C1 segment of cervical spinal cord (tissue), 14 donors: ENCODE measurements around the gene SNORC.

Source experiments
- DNase-seq, 14 donors: peaks; one replicate each; lab custom pipeline; 2025; lab: John Stamatoyannopoulos, UW

The SNORC gene

GRCh38 chr2:232882505-232883115 lies 12.5 kb downstream of the SNORC start:
- DNase-seq, result no peak

- no peak for DNase-seq
Observed at GRCh38 chr2:232883116-232883721, 13.2 kb downstream of the SNORC start.

GRCh38 chr2:232884001-232884421 lies 13.9 kb downstream of the SNORC start:
- DNase-seq, result no peak

GRCh38 chr2:232884549-232885263 lies 14.6 kb downstream of the SNORC start:
- DNase-seq, result no peak

- DNase-seq, result no peak
Observed at GRCh38 chr2:232885264-232885961, 15.3 kb downstream of the SNORC start.

GRCh38 chr2:232886176-232886575 lies 16.1 kb downstream of the SNORC start:
- no peak for DNase-seq

- no peak for DNase-seq
Observed at GRCh38 chr2:232886632-232887031, 16.6 kb downstream of the SNORC start.

GRCh38 chr2:232887171-232887850 lies 17.2 kb downstream of the SNORC start:
- no peak for DNase-seq

- DNase-seq, result no peak
Observed at GRCh38 chr2:232888099-232888836, 18.2 kb downstream of the SNORC start.

- DNase-seq, result no peak
Observed at GRCh38 chr2:232888839-232889529, 18.9 kb downstream of the SNORC start.

GRCh38 chr2:232889876-232890401 lies 19.9 kb downstream of the SNORC start:
- DNase-seq, result no peak

GRCh38 chr2:232890536-232890895 lies 20.5 kb downstream of the SNORC start:
- DNase-seq, result no peak

- no peak for DNase-seq
Observed at GRCh38 chr2:232890896-232891601, 21.0 kb downstream of the SNORC start.

GRCh38 chr2:232891621-232892071 lies 21.6 kb downstream of the SNORC start:
- peak in 1 of 14 donors; percentile 53 for DNase-seq

GRCh38 chr2:232892221-232892620 lies 22.2 kb downstream of the SNORC start:
- DNase-seq, result no peak

GRCh38 chr2:232892843-232893242 lies 22.8 kb downstream of the SNORC start:
- no peak for DNase-seq

- no peak for DNase-seq
Observed at GRCh38 chr2:232893834-232894233, 23.8 kb downstream of the SNORC start.

- no peak for DNase-seq
Observed at GRCh38 chr2:232894251-232894650, 24.2 kb downstream of the SNORC start.

GRCh38 chr2:232894746-232895145 lies 24.7 kb downstream of the SNORC start:
- no peak for DNase-seq

- no peak for DNase-seq
Observed at GRCh38 chr2:232896111-232896510, 26.0 kb downstream of the SNORC start.
